Naive B cell (primary cell): ENCODE measurements around the gene SCMH1. TPM values are rescaled to one million over a fixed set of nuclear protein-coding genes. Genes with fewer than 3 reads are reported as not detected.
A peak's percentile ranks its signal among the peaks of the same experiment; 100 is the strongest.

ENCODE experiments used
- ATAC-seq, 2 donors: fragments of 150-1000 bp; cut with Tn5 transposase; 2 replicates each; pipeline ENCODE4 v1.10.0; 2021; ENCODE audit warnings: low read depth in 2 of 2, mild to moderate bottlenecking in 2 of 2, moderate library complexity in 2 of 2
- DNase-seq: peaks from one replicate; pipeline ENCODE4 v3.0.0; 2022
- H3K27ac Mint-ChIP-seq, 6 donors: one replicate each; pipeline ENCODE4 v1.8.0; 2020 to 2022; ENCODE audit warnings: mild to moderate bottlenecking in 6 of 6, mixed read lengths in 6 of 6, moderate library complexity in 5 of 6, inconsistent platforms in 2 of 6
- H3K27me3 Mint-ChIP-seq, 3 donors: one replicate each; pipeline ENCODE4 v1.8.0; 2021 to 2022; ENCODE audit warnings: mixed read lengths in 3 of 3, mild to moderate bottlenecking in 1 of 3
- H3K36me3 Mint-ChIP-seq, 2 donors: one replicate each; pipeline ENCODE4 v1.8.0; 2020 to 2022; ENCODE audit warnings: mixed read lengths in 2 of 2, inconsistent platforms in 1 of 2, mild to moderate bottlenecking in 1 of 2
- H3K4me1 Mint-ChIP-seq, 3 donors: one replicate each; pipeline ENCODE4 v1.8.0; 2020 to 2022; ENCODE audit warnings: mixed read lengths in 3 of 3, inconsistent platforms in 1 of 3, mild to moderate bottlenecking in 1 of 3, moderate library complexity in 1 of 3
- H3K4me3 Mint-ChIP-seq, 8 donors: one replicate each; pipeline ENCODE4 v1.8.0; 2020 to 2022; ENCODE audit warnings: mild to moderate bottlenecking in 8 of 8, mixed read lengths in 8 of 8, moderate library complexity in 8 of 8, inconsistent platforms in 2 of 8
- H3K9me3 Mint-ChIP-seq, 7 donors: one replicate each; pipeline ENCODE4 v1.8.0; 2020 to 2022; ENCODE audit warnings: mixed read lengths in 7 of 7, mild to moderate bottlenecking in 5 of 7, inconsistent platforms in 2 of 7, moderate library complexity in 1 of 7
- polyA plus RNA-seq, 6 donors: library from polyadenylated mRNA; unstranded; fragments of 300-500 nt; fragmentation: Illumina TruSeq; gene quantifications; one replicate each; pipeline ENCODE4 v1.2.3, GENCODE V29; 2021; ENCODE audit warnings: low read depth in 6 of 6

Gene SCMH1
- polyA plus RNA-seq, 6 donors from 2014 or later, result 2.1 to 16.9 (median 6.2) TPM

GRCh38 chr1:41109310-41110197 is 132.6 kb downstream of the SCMH1 start:
- ATAC-seq, result no peak
- Mint-ChIP-seq H3K27me3 (no peaks in the 10 kb centered on the region), H3K4me3 (no peak overlapping the region), H3K9me3 (peaks cover 0 to 3% (median 0%) of the 10 kb centered on the region in 7 donors), H3K36me3 (peaks cover 26 to 36% of the 10 kb centered on the region in 2 donors), H3K4me1 (peaks cover 4 to 24% (median 16%) of the 10 kb centered on the region in 3 donors), H3K27ac (peak overlapping the region in 2 of 6 donors; percentile 44 to 86)
- no peak for DNase-seq

GRCh38 chr1:41108696-41109275 is 133.3 kb downstream of the SCMH1 start:
- Mint-ChIP-seq H3K27me3 (no peaks in the 10 kb centered on the region), H3K27ac (no peak overlapping the region), H3K4me3 (no peak overlapping the region), H3K9me3 (peaks cover 0 to 3% (median 0%) of the 10 kb centered on the region in 7 donors), H3K4me1 (peaks cover 9 to 32% (median 24%) of the 10 kb centered on the region in 3 donors), H3K36me3 (peaks cover 26 to 29% of the 10 kb centered on the region in 2 donors)
- no peak for ATAC-seq
- no peak for DNase-seq

- H3K4me3 Mint-ChIP-seq, result peak overlapping the region in 7 of 8 donors; percentile 40 to 77 (median 57)
- DNase-seq, result peak; percentile 15
Observed at GRCh38 chr1:41103766-41104165, 138.3 kb downstream of the SCMH1 start.

GRCh38 chr1:41102653-41103052 is 139.5 kb downstream of the SCMH1 start:
- H3K4me1 Mint-ChIP-seq, result peaks cover 29 to 66% (median 46%) of the 10 kb centered on the region in 3 donors
- DNase-seq (no peak), ATAC-seq (no peak)
- no peaks in the 10 kb centered on the region for H3K27me3 Mint-ChIP-seq
- H3K36me3 Mint-ChIP-seq, result peaks cover 5 to 13% of the 10 kb centered on the region in 2 donors
- H3K4me3 Mint-ChIP-seq, result peak overlapping the region in 2 of 8 donors; percentile 44 to 49
- peaks cover 0 to 3% (median 0%) of the 10 kb centered on the region in 7 donors for H3K9me3 Mint-ChIP-seq
- peak overlapping the region in 3 of 6 donors; percentile 18 to 40 (median 37) for H3K27ac Mint-ChIP-seq

More at GRCh38 chr1:41103766-41104165, 138.3 kb downstream of the SCMH1 start:
- H3K27me3 Mint-ChIP-seq, result no peaks in the 10 kb centered on the region
- H3K36me3 Mint-ChIP-seq, result peaks cover 7 to 13% of the 10 kb centered on the region in 2 donors
- H3K9me3 Mint-ChIP-seq, result peaks cover 0 to 3% (median 0%) of the 10 kb centered on the region in 7 donors
- peak overlapping the region in 3 of 6 donors; percentile 15 to 40 (median 29) for H3K27ac Mint-ChIP-seq
- peak; percentile 33 to 65 for ATAC-seq
- peaks cover 29 to 66% (median 46%) of the 10 kb centered on the region in 3 donors for H3K4me1 Mint-ChIP-seq

GRCh38 chr1:41101950-41102607 is 140.0 kb downstream of the SCMH1 start:
- ATAC-seq (no peak), DNase-seq (no peak)
- Mint-ChIP-seq H3K36me3 (peaks cover 5 to 10% of the 10 kb centered on the region in 2 donors), H3K4me1 (peaks cover 29 to 66% (median 46%) of the 10 kb centered on the region in 3 donors), H3K27me3 (no peaks in the 10 kb centered on the region), H3K27ac (peak overlapping the region in 2 of 6 donors; percentile 21 to 40), H3K9me3 (peaks cover 0 to 2% (median 0%) of the 10 kb centered on the region in 7 donors), H3K4me3 (no peak overlapping the region)

GRCh38 chr1:41101076-41101475 is 141.0 kb downstream of the SCMH1 start:
- H3K36me3 Mint-ChIP-seq, result peaks cover 0 to 5% of the 10 kb centered on the region in 2 donors
- no peaks in the 10 kb centered on the region for H3K9me3 Mint-ChIP-seq
- H3K27me3 Mint-ChIP-seq, result no peaks in the 10 kb centered on the region
- peak overlapping the region in 1 of 8 donors; percentile 17 for H3K4me3 Mint-ChIP-seq
- H3K4me1 Mint-ChIP-seq, result peaks cover 29 to 56% (median 44%) of the 10 kb centered on the region in 3 donors
- ATAC-seq, result no peak
- peak overlapping the region in 2 of 6 donors; percentile 16 to 39 for H3K27ac Mint-ChIP-seq
- no peak for DNase-seq

- Mint-ChIP-seq H3K4me3 (peak overlapping the region in 2 of 8 donors; percentile 1 to 11), H3K27ac (peak overlapping the region in 3 of 6 donors; percentile 13 to 42 (median 33)), H3K27me3 (no peaks in the 10 kb centered on the region), H3K9me3 (no peaks in the 10 kb centered on the region), H3K4me1 (peaks cover 25 to 50% (median 38%) of the 10 kb centered on the region in 3 donors), H3K36me3 (peaks cover 0 to 5% of the 10 kb centered on the region in 2 donors)
- peak; percentile 0 for DNase-seq
- ATAC-seq, result peak; percentile 67 to 87
Observed at GRCh38 chr1:41100170-41100569, 141.9 kb downstream of the SCMH1 start.

- Mint-ChIP-seq H3K9me3 (no peaks in the 10 kb centered on the region), H3K36me3 (peaks cover 0 to 5% of the 10 kb centered on the region in 2 donors), H3K4me3 (no peak overlapping the region), H3K27ac (peak overlapping the region in 4 of 6 donors; percentile 13 to 49 (median 29)), H3K27me3 (no peaks in the 10 kb centered on the region), H3K4me1 (peaks cover 21 to 41% (median 26%) of the 10 kb centered on the region in 3 donors)
- no peak for ATAC-seq
- DNase-seq, result no peak
Observed at GRCh38 chr1:41098730-41099460, 143.2 kb downstream of the SCMH1 start.

- H3K4me1 Mint-ChIP-seq, result peaks cover 8 to 28% (median 14%) of the 10 kb centered on the region in 3 donors
- H3K27me3 Mint-ChIP-seq, result no peaks in the 10 kb centered on the region
- no peak overlapping the region for H3K4me3 Mint-ChIP-seq
- no peaks in the 10 kb centered on the region for H3K36me3 Mint-ChIP-seq
- H3K27ac Mint-ChIP-seq, result peak overlapping the region in 1 of 6 donors; percentile 13
- DNase-seq, result no peak
- no peak for ATAC-seq
- no peaks in the 10 kb centered on the region for H3K9me3 Mint-ChIP-seq
Observed at GRCh38 chr1:41097105-41097504, 145.0 kb downstream of the SCMH1 start.

- Mint-ChIP-seq H3K36me3 (peaks cover 0 to 6% of the 10 kb centered on the region in 2 donors), H3K4me3 (no peak overlapping the region), H3K27ac (no peak overlapping the region), H3K9me3 (no peaks in the 10 kb centered on the region), H3K4me1 (peaks cover 0 to 3% (median 0%) of the 10 kb centered on the region in 3 donors), H3K27me3 (no peaks in the 10 kb centered on the region)
- no peak for DNase-seq
- no peak for ATAC-seq
Observed at GRCh38 chr1:41093826-41094225, 148.3 kb downstream of the SCMH1 start.

- H3K4me3 Mint-ChIP-seq, result no peak overlapping the region
- H3K36me3 Mint-ChIP-seq, result peaks cover 0 to 9% of the 10 kb centered on the region in 2 donors
- H3K27ac Mint-ChIP-seq, result no peak overlapping the region
Observed at GRCh38 chr1:41086921-41087320, 155.2 kb downstream of the SCMH1 start.

GRCh38 chr1:41078616-41079015 is 163.5 kb downstream of the SCMH1 start:
- DNase-seq, result no peak
- Mint-ChIP-seq H3K9me3 (peaks cover 3 to 11% (median 5%) of the 10 kb centered on the region in 7 donors), H3K36me3 (peaks cover 23 to 27% of the 10 kb centered on the region in 2 donors)

More at GRCh38 chr1:41086921-41087320, 155.2 kb downstream of the SCMH1 start:
- DNase-seq (no peak), ATAC-seq (no peak)
- peaks cover 0 to 4% (median 3%) of the 10 kb centered on the region in 3 donors for H3K4me1 Mint-ChIP-seq
- no peaks in the 10 kb centered on the region for H3K27me3 Mint-ChIP-seq
- no peaks in the 10 kb centered on the region for H3K9me3 Mint-ChIP-seq

More at GRCh38 chr1:41078616-41079015, 163.5 kb downstream of the SCMH1 start:
- H3K27me3 Mint-ChIP-seq, result no peaks in the 10 kb centered on the region
- ATAC-seq, result no peak
- H3K27ac Mint-ChIP-seq, result no peak overlapping the region
- no peaks in the 10 kb centered on the region for H3K4me1 Mint-ChIP-seq
- no peak overlapping the region for H3K4me3 Mint-ChIP-seq
